GM18867 (cell line): Measurements from ENCODE around the gene ADGRV1.
A peak's percentile ranks its signal among the peaks of the same experiment; 100 is the strongest.

ENCODE experiments used
- ATAC-seq: cut with Tn5 transposase; IDR thresholded peaks from one replicate; pipeline ENCODE4 v1.9.1; 2021; ENCODE audit warnings: mild to moderate bottlenecking, moderate library complexity; ENCODE audit not compliant: unreplicated experiment

Gene ADGRV1

DNA sequence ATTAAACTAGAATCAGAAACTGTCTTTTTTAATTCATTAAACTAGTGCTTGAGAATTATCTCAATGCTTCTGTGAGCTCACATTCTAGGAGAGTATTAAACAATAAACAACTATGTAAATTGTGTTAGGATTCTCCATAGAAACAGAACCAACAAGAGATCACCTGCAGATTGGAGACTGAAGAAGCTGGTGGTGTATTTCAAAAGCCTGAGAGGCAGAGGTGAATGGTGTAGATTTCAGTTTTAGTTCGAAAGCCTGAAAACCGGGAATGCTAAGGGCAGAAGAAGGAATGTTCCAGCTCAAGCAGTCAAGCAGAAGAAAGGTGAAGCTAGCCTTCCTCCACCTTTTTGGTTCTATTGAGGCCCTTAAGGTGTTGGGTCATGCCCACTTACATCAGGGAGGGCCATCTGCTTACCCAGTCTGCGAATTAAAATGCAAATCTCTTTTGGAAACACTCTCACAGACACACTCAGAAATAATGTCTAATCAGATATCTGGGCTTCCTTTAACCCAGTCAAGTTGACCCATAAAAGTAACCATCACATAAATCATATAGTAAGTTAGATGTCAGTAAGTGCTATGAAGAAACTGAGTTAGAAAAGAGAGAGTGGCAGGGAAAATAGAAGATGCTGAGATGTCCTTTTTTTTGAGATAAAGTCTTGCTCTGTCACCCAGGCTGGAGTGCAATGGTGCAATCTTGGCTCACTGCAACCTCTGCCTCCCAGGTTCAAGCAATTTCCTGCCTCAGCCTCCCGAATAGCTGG is 533.1 kb downstream of the ADGRV1 start:
- ATAC-seq, result no peak

DNA sequence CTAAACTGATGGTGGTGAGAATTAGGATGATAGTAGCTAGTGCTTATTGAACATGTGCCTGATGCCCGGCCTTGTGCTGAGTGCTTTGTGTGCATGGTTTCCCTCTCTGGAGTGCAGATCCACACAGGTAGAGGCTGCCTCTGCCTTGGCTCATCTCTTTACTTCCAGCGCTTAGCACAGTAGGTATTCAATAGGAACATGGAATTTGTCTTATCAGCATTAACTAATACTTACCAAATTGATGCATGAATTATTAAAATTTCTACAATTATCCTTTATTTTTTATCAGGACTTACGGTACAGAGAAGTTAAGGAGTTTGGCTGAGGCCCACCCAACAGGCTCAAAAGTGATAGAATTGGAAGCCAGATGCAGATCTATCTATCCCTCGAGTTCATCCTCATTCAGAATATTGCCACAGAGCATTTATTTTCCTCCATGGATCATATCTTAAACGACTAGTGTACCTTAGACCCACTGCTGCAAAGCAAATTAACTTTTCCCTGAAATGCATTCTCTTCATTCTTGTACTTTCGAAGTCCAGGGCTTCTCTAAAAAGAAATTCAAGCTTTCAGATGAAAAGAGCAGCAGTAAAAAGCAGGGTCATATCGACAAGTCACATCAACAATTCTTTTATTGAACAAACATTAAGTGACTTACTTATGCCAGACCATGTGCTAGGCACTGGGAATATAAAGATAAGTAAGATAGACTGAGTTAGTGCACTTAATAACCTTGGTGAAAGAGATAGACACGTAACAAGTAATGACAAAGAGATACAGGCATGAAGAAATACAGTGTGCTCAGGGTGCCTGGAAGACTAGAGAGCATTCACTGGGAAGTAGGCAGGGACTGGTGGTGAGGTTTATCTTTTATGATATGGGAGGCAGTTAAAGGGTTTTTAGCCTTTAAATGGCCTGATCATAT is 534.5 kb downstream of the ADGRV1 start:
- ATAC-seq, result no peak

DNA sequence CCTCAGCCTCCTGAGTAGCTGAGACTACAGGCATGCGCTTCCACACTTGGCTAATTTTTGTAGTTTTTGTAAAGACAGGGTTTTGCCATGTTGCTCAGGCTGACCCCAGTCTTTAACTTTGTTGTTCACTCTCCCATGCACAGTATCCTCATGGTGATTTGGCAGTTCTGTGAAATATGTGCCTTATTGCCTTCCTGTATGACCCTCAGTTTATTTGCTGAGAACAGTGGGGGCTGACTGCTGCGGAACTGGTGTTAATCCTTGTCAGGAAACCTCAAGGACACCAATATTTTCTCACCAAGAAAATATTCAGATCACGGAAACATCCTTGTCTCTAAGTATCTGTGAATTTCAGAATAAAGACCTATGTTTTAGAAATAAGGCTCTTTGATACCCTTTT is 536.7 kb downstream of the ADGRV1 start:
- no peak for ATAC-seq

DNA sequence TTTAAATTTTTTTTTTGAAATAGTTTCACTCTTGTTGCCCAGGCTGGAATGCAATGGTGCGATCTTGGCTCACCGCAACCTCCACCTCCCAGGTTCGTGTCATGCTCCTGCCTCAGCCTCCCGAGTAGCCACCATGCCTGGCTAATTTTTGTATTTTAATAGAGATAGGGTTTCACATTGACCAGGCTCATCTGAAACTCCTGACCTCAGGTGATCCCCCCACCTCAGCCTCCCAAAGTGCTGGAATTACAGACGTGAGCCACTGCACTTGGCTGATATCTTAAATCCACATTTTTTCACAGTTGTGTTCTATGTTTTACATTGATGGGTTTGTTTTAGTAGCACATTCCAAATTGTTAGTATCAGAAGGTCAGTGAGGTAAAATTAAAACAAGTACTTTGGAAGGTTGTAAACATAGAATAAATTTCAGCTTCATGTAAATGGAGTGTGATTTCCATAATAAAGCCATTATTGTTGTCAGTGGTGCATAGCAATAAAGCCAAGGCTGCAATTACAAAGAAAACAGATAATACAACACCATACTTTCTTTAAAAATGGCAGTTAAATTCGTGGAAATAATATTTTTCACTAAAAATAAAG is 537.3 kb downstream of the ADGRV1 start:
- ATAC-seq, result no peak

DNA sequence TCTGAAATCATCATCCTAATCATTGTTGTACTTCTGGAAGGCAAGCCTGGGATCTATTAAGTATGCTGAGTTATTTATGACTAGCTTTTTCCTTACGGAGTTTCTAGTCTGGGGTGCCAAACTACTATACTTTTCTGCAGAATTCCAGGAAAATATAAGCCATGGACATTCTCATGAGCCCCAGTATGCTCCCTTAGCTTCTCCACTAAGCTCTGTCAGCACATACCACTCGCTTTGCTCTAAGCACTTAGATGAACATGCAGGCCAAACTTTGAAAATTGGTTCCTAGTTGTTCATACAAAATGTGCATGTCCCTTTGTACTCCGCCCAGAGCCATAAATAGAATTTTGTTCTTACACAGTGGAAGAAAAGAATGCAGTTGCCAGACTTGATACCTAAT is 539.9 kb downstream of the ADGRV1 start:
- no peak for ATAC-seq

DNA sequence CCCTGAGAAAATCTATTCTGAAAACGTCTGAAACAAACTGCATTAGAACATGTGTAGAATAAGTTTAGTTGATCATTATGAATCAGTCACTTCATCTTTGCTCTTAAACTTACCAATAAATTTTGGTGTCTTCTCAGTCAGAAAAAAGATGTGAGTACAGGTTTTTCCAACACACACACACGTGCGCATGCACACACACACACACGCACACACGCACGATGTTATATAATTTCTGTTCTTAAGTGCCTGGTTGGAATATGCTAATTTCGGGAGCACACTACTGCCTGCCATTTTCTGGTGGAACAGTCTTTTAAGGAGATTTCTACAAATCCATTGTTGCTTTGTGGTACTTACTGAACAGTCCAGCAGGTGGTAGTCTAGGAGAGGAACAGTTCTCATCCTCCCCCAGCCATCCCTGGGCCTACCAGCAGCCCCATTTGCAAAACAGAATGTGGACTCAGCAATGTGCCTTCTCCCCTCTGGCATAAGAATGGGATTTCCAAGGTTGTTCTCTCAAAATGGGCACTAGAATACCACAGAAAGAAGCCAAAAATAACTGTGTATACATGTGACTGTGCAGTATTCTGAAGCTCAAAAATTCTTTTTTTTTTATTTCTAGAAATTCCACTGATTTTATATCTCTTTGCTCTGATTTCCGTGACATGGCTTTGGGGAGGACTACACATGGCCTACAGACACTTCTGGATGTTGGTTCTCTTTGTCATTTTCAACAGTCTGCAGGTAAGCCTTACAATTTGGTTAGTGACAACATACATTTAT is 543.2 kb downstream of the ADGRV1 start:
- peak; percentile 99 for ATAC-seq

DNA sequence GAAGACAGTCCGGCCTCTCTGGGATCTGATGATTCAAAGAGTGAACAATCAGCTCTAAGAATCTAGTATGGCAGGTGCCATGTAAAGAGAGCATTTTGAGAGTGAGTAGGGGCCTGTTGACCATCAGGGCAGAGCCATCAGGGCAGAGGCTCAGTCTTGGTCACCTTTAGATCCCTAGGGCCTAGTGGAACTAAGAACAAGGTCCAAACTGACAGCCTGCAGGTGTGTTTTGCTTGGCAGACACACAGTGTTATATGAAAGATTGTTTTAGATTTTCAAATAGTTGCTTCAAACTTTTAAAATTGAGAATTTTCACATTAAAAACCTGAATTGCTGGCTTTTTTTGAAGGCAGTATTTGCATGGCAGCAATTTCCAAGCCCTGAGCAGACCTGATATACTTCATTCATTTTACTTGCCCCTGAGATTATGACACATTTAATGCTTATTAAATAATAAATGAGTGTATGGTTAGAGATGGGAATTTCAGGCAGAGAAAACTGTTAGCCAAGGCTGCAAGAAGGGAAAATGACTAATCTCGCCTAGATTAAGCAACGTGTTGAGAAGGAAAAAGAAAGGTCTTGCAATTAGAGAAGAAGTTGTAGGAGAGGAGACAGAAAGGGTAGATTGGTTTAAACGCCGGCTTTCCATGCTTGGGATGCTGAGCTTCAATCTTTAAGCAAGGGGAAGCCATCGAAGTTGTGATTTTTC is 544.9 kb downstream of the ADGRV1 start:
- ATAC-seq, result no peak

DNA sequence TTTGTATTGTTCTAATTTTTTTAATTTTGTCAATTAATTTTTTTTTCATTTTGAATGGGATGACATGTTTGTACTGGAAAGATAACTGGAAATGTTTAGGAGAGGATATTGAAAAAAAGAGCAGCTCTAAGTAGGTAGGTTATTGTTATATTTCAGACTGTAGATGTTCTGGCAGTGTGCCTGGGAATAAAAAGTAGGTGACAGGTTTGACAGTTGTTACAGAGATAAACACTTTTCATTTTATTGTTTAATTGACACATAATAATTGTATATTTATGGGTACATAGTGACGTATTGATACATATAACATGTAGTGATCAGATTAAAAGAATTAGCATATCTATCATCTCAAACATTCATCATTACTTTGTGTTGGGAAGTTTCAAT is 545.5 kb downstream of the ADGRV1 start:
- no peak for ATAC-seq

DNA sequence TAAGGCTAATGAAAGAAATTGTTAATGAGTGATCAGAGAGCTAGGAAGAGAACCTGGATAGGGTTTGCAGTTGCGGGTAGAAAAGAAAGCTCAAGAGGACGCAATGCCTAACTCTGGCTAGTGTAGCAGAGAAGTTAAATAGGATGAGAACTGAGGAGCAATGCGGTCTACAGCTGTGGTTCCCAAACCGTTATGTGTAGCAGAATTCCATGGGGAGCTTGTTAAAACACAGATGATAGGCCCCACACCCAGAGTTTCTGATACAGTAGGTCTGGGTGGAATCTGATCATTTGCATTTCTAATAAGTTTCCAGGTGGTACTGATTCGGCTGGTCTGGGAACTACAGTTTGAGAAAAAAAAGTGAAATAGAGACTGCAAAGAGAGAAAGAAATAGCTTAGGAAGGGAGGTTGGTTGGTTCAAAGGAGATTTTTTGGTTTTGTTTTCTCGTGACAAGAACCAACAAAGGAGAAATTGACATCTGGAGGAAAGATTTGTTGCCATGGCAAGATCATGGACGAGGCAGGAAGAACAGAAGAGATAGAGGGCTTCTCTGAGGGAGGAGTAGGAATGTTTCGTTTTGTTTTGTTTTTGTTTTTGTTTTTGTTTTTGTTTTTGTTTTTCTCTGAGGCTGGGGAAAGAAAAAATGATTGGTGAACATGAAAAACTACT is 548.4 kb downstream of the ADGRV1 start:
- no peak for ATAC-seq

DNA sequence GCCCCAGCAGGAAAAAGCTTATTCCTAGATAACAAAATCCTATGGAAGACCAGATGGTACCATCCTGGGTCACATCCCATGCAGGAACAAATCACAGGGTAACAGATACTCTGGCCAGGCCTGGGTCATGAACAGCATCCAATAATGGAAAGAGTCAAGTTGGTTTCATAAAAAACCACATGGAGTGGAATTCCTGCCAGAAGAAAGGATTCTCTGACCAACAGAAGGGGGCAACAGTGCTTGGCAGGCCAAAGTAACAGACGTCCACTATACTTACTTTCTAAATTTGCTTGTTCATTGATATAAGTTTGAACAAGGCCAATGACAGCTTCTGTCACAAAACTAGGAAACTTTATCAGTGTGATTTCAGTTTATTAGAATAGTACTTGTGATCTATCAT is 551.0 kb downstream of the ADGRV1 start:
- no peak for ATAC-seq

DNA sequence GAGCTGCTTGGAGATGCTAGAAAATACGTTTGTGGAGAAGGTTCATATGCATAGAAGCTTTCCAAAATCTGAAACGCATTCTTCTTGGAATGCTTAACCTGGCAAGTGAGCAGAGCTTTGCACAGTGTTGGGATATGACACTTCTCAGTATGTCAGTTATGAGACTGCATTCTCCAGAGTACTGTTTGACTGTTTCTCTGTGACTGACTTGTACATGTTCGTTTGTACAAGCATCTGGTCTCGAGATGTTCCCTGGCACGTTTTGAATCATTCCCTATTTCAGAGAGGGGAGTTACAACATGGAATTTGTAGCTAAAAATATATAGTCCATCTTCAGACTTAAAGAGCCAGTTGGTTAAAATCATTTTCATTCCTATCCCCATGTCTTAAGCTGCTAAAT is 552.1 kb downstream of the ADGRV1 start:
- ATAC-seq, result no peak

DNA sequence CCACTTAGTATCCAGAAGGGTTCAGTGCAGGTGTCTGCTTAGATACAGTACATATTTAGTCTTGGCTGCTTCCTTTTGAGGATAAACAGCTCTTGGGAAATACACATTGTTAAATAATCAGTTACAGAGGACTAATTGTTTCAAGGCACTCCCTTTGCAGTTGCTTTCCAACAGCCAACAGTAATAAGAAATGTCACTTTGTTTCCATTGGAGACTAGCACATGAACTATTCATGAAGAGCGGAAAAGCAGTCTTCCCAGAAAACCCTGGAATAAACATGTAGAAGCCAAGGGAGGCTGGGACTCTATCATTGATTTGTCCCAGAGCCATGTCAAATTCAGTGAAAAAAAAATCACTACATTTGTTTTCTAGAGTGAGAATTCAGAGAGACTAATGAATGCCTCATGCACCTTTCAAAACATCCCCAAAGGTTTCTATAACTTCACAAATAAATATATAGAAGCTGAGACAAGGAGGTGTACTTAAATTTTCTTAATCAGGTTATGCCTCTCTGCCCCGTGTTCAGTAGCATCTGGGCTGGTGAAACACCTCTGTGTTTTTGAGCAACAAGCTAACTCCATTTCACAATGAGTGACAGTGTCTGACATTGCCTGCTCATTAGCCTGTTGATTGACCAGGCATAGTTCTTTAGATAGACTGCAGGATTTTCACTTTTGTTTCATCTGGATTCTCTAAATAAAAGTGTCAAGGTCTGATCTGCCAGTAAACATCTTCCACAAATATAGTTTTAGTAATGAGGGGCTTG is 553.1 kb downstream of the ADGRV1 start:
- no peak for ATAC-seq

DNA sequence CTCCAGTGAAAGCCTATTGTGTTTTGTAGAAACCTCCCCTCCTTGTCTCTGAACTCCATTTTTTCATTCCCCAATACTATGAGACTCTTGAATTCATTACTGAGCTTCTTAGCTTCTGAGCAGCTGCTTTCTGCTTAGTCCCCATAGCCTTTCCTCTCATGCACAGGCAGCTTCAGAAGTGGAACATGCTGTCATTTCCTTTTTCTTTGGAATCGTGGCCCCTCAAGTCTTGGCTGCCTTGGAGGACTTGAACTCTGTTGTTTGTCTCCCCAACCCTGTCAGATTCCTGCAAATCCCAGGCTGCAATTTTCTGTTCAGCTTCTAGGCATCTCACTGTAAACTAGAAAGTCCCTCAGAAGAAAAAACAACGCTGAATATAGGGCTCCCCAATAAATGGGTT is 556.1 kb downstream of the ADGRV1 start:
- ATAC-seq, result no peak

DNA sequence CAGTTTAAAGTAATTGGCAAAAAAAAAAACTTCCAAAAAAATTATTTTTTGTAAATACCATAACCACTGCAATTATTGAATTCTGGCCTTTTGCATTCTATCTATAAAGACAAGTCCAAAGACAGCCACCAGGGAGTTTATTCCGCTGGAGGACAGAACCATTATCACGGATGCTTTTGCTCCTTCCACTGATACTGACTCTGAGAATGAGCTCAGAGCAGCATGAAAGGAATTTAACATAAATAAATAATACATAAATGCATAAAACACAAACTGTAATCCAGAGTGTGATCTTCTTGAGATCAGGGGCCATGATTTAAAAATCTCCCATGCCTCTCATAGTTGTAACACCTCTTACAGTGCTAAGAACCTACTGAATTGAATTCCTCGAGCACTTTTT is 559.8 kb downstream of the ADGRV1 start:
- no peak for ATAC-seq

DNA sequence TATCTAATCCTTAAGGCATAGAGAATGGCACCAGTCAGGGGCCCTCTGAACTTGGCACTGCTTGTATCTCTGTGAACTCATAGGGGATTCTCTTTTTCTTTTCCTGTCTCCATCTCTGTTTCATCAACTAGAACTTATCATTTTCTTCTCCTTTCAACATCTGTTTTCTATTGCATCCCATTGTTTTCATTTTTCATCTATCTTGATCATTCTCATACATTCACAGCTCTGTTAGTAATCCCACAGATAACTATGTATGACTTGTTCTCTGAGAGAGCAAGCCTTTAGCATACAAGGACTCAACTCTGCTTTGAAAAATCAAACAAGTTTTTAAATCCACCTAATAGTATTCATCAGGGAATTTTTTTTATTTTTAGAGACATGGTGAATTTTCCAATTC is 560.2 kb downstream of the ADGRV1 start:
- no peak for ATAC-seq

DNA sequence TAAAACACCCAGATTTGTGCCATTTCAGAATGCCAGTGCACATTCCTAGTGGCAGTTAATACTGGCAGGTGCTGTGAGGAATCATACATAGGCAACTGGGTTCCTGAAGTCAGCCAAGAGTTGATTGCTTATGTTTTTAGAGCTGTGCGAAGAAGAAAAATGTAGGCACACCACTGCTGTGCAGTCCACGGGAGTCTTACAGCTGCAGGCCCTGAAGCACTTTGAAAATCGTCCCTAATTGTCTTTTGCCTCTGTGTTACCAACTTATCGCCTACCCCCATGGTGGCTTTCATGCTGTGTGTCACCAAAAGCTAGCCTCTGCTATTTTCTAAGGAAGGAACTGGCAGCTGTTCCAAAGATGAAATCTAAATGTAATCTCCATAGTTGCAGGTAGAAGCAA is 560.6 kb downstream of the ADGRV1 start:
- no peak for ATAC-seq

DNA sequence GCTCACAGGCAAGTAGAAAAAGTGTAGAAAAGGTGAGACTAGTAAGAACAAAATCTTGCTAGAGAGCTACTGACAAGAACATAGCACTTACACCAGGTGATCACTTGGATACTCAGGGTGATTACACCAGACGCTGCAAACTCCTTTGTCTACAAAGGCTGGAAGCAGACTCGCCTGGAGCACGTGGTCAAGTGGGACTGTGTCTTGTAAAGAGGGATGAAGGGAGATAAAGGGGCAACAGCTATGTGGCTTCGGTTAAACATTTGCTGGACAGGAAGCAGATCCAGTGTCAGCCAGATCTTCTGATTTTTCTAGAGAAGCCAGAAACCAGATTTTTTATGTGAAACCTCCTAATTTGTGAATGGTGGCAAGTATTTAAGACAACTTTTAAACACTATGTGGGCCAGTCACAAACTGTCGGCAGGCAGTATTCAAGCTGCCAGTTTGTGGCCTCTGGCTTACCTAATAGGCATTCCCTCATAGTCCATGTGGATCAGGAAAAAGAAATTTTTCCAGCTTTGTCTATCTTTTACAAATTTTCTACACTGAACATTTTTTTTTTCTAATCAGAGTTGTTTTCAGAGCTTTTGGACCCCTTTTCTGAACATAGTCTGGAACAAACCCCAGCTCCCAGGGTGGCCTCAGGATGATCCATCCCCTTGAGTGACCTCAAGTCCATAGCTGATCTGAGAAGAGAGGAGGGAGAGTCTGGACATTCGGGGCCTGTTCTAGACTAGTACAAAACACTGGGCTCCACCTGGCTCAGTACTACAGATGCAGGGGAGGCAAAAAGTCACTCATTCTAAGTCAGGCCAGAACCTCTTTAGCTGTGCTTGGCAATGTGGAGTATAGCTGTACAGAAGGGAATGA is 561.6 kb downstream of the ADGRV1 start:
- no peak for ATAC-seq

DNA sequence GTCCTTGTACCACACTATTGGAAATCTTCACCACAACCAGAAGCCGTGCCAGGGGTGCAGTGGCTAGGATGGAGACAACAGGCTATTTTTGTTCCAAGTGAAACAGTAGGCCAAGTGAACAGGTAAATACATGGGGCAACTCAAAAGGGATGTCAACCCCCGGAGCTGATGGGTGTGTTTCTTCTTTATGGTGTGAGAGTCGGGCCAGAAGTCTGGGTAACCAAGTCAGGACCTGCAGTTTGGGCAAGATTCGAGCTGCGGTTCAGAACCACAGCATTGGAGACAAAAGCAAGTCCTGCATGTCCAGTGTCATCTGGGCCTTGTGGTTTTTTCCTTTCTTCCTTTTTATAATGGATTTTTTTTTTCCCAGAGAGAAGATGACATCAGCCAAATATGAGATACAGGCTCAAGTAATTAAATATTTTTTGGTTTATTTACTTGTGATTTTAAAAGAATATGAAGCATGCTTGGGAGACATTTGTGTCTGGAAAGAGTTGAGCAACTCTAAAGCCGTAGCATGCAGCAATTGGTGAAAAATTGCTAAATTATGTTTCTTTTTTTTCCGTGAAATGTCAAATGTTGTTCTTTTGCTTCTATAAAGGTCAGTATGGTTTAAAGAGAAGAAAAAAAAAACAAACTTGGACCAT is 562.9 kb downstream of the ADGRV1 start:
- ATAC-seq, result no peak
